Suppressor macrophage treated with lipopolysaccharide for 4 hours (primary cell): ENCODE measurements around the gene CD164L2.

ENCODE experiments used
- DNase-seq: peaks from one replicate; pipeline ENCODE4 v3.0.0-alpha.2; 2020

The CD164L2 gene

DNA sequence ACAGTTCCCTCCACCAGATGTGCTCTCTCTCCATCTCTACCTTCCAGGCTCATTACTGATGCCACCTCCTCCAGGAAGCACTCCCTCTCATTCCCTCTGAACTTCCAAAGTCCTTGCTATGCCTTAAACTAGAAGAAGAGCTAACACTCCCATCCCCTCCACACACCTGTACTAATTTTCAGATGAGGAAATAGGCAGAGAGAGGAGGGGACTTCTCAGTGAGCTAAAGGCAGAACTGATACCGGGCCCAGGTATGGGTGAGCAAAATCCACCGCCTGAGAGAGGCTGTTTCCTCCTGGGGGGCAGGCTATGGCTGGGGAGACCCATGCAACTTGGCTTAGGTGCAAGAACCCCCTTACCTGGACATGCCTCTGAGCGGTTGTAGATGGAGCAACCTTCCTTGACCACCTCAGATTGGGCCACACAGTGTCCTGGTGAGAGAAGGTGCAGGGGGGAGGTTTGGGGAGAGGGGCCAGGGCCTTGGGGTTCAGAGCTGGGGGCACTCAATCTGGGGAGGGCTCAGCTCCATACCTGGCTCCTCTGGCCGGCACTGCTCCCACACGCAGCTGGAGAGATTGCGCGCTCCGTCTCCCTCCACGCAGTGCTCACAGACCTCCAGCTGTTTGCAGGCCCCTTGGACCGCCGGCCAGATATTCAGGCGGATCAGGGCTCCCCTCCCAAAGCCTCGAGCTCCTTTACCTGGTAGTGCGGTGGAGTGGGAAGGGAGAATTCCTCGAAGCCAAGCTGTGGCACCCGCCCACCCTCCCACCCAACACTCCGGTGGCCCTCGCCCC is 967 bp downstream of the CD164L2 start:
- DNase-seq, result no peak

DNA sequence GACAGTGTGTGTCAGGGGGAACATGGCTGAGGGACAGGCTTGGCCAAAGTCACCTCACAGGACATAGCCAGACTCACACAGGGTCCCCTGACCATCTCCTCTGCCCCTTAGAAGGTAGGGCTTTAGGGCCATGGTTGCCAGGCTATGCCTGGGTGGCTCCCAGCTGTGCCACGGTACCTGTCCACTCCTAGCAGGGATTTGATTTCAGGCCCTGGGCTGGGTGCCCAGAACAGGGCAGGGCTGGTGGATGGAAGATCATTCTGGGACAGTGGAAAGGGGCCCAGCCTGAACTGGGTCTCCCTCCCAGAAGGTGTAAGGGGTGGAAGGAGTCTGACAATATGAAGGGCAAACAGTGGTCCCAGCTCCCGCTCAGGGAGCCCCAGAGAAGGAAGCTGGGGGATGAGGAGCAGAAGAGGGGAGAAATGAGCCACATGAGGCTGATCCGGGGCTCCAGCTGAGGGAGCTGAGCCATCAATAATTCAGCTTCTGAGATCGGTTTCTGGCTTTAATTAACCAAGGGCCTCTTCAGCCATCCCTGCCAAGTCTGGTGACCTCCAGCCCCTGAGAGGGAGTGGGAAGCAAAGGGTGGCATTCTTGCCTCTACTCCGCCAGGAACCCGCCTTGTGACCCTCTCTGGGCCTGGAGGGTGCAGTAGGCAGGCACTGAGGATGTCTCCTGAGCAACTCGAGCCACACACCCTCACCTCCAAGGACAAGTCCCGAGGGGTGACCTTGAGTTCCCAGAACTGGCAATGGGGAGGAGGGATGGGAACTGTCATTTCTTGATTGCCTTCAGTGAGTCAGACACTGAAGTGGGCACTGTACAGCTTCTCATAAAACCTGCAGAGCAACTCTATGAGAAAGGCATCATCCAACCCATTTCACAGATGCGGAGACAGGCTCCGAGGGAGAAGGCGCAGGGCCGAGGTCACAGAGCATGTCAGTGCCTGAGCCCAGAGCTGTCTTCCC is 2.1 kb downstream of the CD164L2 start:
- DNase-seq, result no peak

DNA sequence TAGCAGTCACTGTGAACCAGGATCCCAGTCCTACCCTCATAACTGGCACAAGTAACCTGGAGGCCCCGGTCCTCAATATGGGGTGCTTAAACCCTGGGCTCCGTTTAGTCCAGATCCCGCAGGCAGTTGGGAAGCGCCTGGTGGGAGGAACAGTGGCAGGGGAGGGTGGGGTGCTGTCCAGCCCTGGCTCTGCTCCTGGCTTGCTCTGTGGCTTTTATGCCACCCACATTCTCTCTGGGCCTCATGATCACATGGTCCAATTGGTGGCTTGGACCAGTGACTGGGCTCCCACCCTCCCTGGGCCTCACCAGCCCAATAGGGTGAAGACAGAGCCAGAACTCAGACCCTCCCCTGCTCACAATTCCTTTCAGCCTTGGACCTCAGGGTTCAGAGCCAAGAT is 2.9 kb downstream of the CD164L2 start:
- DNase-seq, result no peak

GRCh38 chr1:27379564-27380122 is 3.5 kb downstream of the CD164L2 start:
- DNase-seq, result no peak

DNA sequence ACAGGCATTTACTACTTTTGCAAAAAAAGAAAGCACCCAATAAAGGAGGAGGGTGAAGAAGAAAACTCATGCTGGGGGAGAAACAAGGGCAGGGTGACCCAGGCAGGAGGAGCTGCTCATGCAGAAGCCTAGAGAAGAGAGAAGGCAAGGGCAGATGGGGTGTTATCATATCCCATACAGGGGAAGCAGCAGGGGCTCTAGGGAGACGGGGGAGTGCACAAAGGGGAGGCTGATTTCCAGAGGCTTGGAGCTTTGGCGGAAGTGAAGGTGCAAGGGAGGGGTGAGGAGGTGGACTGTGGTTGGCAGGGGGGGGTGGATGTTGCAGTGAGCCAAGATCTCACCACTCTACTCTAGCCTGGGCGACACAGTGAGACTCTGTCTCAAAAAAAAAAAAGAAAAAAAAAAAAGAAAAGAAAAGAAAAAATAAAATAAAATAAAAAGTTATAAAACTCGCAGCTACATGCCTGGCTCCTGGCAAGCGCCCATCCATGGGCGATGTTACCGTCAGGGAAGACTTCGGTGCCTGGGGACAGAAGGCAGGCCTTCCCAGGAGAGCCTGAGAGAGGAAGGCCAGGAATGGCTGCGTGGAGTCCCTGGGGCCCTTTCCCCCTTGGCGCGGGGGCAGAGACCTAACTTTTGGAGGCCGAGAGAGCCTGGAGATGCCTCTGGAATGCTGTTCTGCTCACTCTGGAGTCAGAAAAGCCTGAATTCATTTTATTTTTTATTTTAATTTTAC is 5.2 kb downstream of the CD164L2 start:
- no peak for DNase-seq

DNA sequence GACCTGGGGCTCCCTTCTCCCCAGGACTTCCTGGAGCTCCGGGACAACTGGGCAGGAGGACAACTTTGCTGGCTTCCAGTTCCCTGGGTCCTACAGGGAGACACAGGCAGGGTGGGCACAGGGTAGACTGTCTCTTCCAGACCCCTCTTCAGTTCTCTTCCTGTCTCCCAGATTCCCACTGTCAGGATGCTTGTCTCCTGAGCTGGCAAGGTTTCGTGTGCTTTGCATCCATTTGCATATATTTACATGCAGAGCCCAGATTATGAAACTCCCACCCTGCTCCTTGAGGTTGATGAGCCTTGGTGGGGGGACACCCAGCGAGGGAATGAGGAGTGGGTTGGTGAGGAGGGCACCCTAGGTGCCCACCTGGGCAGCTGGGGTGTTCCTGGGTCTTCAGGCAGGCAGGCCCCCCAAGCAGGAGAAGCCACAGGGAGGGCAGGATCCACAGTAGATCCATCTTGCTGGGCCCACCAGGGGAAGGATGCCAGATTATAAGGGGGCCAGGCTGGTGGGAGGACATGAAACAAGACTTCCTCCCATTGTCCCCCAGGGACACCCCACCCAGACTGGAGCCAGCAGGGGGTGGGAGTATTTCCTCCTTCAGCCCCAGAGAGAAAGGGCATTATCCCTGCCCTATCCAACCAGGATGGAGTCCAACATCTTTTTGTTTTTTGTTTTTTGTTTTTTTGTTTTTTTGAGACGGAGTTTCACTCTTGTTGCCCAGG is 8.6 kb downstream of the CD164L2 start, which contains the start of gene FCN3:
FCN3 (minus strand) TSS at position 463 of the 725 bp plus-strand sequence; CDS start at position 457, 6 bp downstream.
- DNase-seq, result no peak

DNA sequence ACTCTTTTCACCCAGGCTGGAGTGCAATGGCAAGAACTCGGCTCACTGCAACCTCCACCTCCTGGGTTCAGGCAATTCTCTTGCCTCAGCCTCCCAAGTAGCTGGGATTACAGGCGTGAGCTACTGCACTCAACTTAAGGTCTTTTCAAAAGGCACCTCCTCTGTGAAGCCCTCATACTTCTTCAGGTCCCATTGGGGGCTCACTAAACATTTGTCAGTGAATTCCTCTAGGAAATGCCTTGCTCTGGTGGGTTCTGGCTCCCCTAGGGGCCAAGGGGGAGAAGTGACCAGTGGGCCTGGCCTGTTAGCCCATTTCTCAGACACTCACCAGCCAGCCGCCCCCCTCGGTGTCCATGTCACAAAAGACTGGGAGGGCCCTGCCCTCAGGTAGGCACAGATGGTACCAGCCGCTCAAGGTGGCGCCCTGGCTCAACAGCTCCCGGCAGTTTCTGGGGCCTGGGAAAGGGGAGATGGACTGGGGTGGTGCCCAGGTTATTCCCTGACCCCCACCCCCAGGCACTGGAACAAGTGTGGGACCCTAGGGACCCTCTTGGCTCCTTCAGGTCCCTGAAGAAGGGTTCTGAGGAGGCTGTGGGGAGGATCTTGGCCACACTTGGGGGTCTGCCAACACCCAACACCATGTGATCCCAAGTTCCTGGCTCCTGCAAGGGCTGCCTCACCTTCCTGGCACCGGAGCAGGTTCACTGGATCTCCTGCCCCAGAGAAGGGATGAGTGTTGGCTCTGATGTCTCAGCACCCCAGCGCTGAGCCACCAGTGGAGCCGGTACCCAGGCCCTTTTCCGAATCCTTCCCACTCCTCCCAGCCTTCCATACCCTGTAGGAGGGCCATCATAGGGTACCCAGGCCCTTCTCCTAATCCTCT is 10.1 kb downstream of the CD164L2 start:
- DNase-seq, result no peak

- no peak for DNase-seq
These were observed 10.9 kb downstream of the CD164L2 start for GRCh38 chr1:27372022-27372807.

- no peak for DNase-seq
These were observed 14.1 kb downstream of the CD164L2 start for GRCh38 chr1:27368869-27369582.

DNA sequence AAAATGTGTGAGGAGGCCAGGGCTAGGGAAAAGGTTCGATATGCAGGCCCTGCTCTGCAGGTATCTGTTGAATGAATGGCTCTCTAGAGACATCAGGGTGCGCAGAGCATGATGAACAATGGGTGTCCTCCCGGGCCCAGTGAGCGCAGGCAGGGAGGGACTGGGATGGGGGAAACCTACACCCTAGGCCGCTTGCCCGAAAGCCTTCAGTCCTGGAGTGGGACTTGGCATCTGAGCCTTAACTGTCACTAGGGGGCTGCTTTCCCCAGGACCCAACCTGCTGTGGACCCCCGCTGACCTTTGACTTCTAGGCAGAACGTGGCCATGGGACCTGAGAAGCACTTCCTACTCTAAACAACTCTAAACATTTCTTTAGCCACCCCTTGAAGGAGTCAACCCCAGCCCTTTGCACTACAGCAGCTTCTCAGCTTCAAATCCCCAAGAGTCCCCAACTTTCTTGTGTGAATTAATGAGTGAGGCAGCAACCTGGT is 15.9 kb downstream of the CD164L2 start:
- no peak for DNase-seq

DNA sequence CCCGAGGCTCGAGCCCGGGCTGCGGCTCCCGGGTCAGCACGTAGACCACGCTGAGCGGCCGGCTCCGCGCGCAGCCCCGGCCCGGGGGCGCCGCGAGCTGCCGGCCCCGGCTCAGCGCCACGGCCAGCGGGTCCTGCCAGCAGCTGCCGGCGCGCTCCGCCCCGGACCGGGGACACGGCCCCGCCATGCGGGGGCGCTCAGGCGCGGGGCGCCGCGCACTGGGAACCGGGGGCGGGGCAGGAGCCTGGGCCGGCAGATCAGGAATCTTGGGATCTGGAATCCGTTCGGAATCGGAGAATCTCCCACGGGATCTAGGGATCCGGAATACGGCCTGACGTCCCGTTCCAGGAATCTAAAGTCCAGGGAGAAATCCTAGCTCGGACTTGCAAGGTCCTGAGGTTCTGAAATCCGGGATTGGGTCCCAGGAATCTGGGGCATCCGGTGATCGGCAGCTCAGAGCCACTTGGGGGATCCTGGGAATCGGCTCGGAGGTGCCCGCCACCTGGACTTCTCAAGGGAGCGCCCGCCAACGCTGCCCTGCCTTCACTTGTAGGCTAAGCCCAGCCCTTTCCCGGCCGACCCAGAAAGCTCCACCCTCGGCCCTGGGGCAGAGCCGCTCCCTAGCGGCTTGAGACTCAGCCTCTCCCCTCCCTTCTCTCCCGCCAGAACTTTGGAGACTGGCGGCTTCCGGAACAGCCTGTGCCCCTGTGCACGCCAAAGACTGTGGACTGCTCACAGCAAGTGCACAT is 16.5 kb downstream of the CD164L2 start, which contains the start of gene MAP3K6:
MAP3K6 (minus strand) TSS at position 551 of the 749 bp plus-strand sequence; CDS start at position 187, 364 bp downstream.
- DNase-seq, result peak; percentile 74

DNA sequence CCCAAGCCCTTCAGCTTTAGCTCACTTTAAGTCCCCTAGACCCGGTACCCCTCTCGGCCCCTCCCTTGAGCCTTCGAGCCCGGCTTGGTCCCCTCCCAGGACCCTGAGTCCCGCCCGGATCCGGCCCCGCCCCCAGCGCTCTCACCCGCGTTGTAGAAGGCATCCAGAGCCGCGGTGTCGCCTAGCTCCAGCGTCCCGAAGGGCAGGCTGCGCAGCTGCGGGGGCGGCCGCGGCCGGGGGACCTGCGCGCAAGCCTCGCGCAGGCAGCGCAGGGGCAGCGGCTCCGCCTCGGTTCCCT is 17.1 kb downstream of the CD164L2 start:
- peak; percentile 77 for DNase-seq

GRCh38 chr1:27365372-27366112 is 17.6 kb downstream of the CD164L2 start:
- DNase-seq, result peak; percentile 91

DNA sequence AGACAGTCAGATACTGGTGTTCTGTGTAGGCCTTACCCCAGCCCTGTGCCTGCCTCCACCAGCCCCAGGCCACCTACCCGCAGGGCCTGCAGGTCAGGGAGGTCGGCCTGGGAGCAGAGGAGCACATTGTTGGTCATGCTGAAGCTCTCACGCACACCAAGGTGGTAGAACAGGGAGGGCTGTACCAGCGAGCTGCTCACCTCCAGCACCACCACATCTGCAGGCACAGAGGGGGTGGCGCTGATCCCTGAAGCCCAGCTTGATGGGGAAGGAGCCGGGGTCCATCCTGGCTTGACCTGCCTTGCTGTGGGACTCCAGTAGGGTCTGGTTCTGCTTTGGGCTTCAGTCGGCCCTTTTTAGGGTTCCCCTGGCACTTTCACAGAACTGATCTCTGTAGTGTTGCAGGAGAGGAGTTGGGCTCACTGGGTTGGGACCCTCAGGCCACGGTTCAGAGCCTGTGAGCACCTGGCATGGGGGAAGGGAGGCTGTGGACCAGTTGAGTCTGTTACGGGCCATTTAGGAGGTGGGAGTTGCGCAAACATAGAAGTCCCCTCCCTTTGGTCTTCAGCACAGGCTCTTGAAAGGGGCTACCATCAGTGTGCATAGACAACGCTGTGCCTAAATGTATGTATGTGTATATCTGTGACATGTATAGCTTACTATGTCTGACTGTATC is 18.3 kb downstream of the CD164L2 start:
- no peak for DNase-seq

DNA sequence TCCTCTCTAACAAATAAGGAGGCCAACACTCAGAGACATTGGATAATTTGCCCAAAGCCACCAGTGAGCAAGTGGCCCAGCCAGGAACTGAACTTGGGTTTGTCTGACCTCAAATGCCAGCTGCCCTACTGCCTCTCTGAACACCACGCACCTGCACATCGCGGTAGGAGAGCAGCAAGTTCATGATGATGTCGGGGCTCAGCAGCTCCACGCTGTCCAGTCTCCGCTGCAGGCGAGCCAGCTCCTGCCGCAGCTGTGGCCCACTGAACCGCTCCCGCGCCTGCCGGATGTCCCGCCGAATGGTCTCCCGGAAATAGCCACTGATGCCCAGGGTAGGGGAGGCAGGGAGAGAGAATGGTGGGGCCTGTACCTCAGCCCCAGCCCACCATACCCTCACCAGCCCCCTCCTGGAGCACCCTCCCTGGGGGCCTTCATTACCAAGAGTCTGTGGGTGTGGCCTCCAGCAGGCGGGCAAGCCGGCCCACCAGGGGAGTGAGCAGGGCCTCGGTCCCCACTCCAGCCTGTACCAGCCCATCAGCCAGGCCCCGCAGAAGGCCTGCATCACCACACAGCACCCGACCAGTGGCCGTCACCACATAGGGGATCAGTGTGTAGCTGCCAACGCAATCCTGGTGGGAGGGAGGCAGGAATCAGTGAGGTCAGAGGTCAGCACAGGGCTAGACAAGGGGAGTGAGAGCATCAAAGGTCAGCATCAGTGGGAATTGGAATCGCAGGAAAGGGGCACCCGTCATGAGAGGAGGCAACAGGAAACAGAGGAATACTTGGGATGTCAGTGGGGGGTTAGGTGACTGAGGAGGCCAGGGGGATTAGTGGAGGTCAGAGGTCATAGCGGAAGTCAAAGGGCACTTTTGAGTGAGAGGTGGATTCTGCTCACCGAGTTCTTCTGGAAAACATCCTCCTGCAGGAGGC is 19.1 kb downstream of the CD164L2 start:
- DNase-seq, result no peak

GRCh38 chr1:27361553-27361952 is 21.6 kb downstream of the CD164L2 start:
- no peak for DNase-seq
